Urinary bladder (tissue), 4 donors: ENCODE measurements around the gene UBE2L3. TPM values are rescaled to one million over a fixed set of nuclear protein-coding genes. Genes with fewer than 3 reads are reported as not detected.
"Not testable (repeated sequence)": the region's sequence is repeated elsewhere in the genome, so short reads cannot be mapped to it uniquely, and the experiment has no call there.

Experiments
- DNase-seq: peaks from one replicate; pipeline ENCODE4 v3.0.0-alpha.2; 2015; ENCODE audit errors: extremely low spot score
- H3K27ac ChIP-seq: one replicate; pipeline ENCODE4 v1.5.1; 2013; ENCODE audit warnings: low read depth, mild to moderate bottlenecking, moderate library complexity
- H3K36me3 ChIP-seq: one replicate; pipeline ENCODE4 v1.6.1; 2013; ENCODE audit warnings: mild to moderate bottlenecking, moderate library complexity; ENCODE audit not compliant: insufficient read depth
- H3K4me1 ChIP-seq: one replicate; pipeline ENCODE4 v1.6.1; 2013; ENCODE audit warnings: mild to moderate bottlenecking, moderate library complexity; ENCODE audit not compliant: insufficient read depth
- H3K4me3 ChIP-seq: one replicate; pipeline ENCODE4 v1.5.1; 2013; ENCODE audit warnings: low read depth, low read length
- WGBS: extraction: QIAGEN DNeasy Blood & Tissue Kit; methylation state at CpG from one replicate; pipeline ENCODE4 v1.1.7; 2013; 5-methylcytosine and 5-hydroxymethylcytosine counted together
- polyA plus RNA-seq: library from polyadenylated mRNA; stranded (reverse); fragments of 200-250 nt; gene quantifications from one replicate; pipeline ENCODE4 v1.2.3, GENCODE V29; 2013
- total RNA-seq: library from RNA; depleted of rRNA; stranded (reverse); fragments of >200 nt; gene quantifications from one replicate; pipeline ENCODE4 v1.2.3, GENCODE V29; 2014
- donor health status: healthy with polysubstance abuse.
- donor health status: healthy.

The UBE2L3 gene
- total and polyA plus RNA-seq, 2 donors, result 32.4 to 55.6 TPM

GRCh38 chr22:21642584-21643448 is 75.3 kb downstream of the UBE2L3 start:
- 1% methylated on average over 56 of the region's 56 CpGs for WGBS
- no peaks in the 10 kb centered on the region for H3K4me1 ChIP-seq
- H3K27ac ChIP-seq, result no peak overlapping the region
- DNase-seq, result no peak
- H3K4me3 ChIP-seq, result peak overlapping the region; percentile 59
- H3K36me3 ChIP-seq, result no peaks in the 10 kb centered on the region

DNA sequence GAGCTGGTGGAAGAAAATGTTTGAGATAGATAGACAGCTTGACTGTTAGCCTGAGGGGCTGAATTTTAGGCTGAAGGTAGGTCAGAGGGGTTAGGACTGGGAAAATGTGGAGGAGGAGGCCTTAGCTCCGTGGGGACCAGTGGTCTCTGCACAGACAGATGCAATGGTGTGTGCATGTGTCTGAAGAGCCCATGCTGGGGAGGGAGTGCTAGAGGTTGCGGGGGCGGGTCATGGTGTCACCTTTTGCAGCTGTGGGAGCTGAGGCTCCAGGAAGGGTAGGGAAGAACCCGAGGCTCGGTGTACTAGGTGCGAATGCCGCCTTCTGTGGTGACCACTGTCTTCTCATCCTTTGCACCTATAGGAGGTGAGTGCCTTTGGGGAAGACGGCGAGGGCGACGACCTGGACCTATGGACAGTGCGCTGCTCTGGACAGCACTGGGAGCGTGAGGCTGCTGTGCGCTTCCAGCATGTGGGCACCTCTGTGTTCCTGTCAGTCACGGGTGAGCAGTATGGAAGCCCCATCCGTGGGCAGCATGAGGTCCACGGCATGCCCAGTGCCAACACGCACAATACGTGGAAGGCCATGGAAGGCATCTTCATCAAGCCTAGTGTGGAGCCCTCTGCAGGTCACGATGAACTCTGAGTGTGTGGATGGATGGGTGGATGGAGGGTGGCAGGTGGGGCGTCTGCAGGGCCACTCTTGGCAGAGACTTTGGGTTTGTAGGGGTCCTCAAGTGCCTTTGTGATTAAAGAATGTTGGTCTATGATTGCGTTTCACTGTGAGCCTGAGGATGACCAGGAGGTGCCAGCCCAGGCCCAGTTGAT is 76.2 kb downstream of the UBE2L3 start:
- H3K36me3 ChIP-seq, result no peaks in the 10 kb centered on the region
- H3K4me3 ChIP-seq, result no peak overlapping the region
- no peaks in the 10 kb centered on the region for H3K4me1 ChIP-seq
- H3K27ac ChIP-seq, result no peak overlapping the region
- WGBS, result 90% methylated on average over 22 of the region's 22 CpGs
- DNase-seq, result no peak

GRCh38 chr22:21645513-21645912 is 78.0 kb downstream of the UBE2L3 start:
- WGBS, result 92% methylated on average over 6 of the region's 6 CpGs
- not testable (repeated sequence) for DNase-seq, H3K36me3 ChIP-seq, H3K27ac ChIP-seq, H3K4me1 ChIP-seq, H3K4me3 ChIP-seq

- no peaks in the 10 kb centered on the region for H3K4me1 ChIP-seq
- DNase-seq, result no peak
- H3K27ac ChIP-seq, result no peak overlapping the region
- no peak overlapping the region for H3K4me3 ChIP-seq
- no peaks in the 10 kb centered on the region for H3K36me3 ChIP-seq
- WGBS, result 45% methylated on average over 14 of the region's 14 CpGs
These were observed 79.4 kb downstream of the UBE2L3 start for GRCh38 chr22:21646608-21647590.

GRCh38 chr22:21650280-21650679 is 82.8 kb downstream of the UBE2L3 start:
- Histone ChIP-seq H3K36me3 (no peaks in the 10 kb centered on the region), H3K4me1 (no peaks in the 10 kb centered on the region), H3K27ac (no peak overlapping the region), H3K4me3 (no peak overlapping the region)
- no peak for DNase-seq
- 95% methylated on average over 7 of the region's 7 CpGs for WGBS

GRCh38 chr22:21650823-21651520 is 83.5 kb downstream of the UBE2L3 start:
- 13% methylated on average over 6 of the region's 6 CpGs for WGBS

DNA sequence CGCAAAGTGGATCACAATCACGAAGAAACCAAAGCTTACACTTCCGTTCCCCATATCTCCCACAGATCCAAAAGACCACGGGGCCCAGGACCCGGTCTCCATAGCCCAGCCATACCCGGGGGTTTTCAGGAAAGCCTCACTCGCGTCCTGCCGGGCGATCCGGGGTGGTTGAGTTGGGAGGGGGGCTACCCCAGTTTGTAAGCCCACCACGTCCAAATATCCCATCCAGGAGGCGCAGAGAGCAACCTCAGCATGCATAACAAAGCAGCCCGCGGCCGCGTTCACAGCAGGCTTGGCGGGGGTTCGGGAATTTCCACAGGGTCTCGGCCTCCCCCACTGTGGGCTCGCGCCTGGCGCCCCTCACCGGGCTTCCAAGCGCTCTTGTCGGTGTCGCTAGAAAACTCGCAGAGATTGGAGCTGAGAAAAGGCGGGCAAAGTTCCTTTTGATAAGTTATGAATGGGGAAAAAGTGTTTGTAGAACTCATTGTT is 84.1 kb downstream of the UBE2L3 start:
- no peak overlapping the region for H3K27ac ChIP-seq
- H3K4me3 ChIP-seq, result peak overlapping the region; percentile 35
- no peaks in the 10 kb centered on the region for H3K36me3 ChIP-seq
- DNase-seq, result no peak
- H3K4me1 ChIP-seq, result no peaks in the 10 kb centered on the region
- WGBS, result under 1% methylated on average over 29 of the region's 29 CpGs

More at GRCh38 chr22:21650823-21651520, 83.5 kb downstream of the UBE2L3 start:
- Histone ChIP-seq H3K4me1 (no peaks in the 10 kb centered on the region), H3K27ac (no peak overlapping the region), H3K36me3 (no peaks in the 10 kb centered on the region), H3K4me3 (peak overlapping the region; percentile 35)
- no peak for DNase-seq

DNA sequence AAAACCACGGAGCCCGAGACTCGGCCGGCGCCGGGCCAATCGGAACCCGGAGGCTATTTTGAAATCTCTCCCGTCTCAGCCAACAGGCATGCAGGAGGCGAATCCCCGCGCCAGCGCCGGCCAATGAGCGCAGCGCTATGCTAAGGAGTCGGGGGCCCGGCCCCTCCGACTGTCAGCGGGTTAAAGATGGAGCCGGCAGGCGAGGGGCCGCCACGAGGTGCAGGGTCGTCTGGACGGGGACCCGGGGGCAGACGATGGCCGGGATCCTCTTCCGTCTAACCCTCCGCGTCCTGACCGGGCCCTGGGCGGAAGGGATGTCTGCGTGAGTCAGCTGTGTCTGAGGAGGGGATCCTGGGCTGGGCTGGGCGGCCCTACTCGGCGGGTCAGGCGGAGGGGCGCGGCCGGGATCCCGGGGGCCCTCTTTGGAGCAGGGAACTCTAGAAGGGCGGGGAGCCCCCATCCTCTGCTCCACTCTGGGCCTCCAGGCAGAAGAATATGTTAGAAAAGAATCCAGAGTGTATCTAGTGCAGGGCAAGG is 84.6 kb downstream of the UBE2L3 start:
- Histone ChIP-seq H3K4me3 (peak overlapping the region; percentile 35), H3K27ac (no peak overlapping the region), H3K36me3 (no peaks in the 10 kb centered on the region), H3K4me1 (no peaks in the 10 kb centered on the region)
- DNase-seq, result peak; percentile 63
- WGBS, result under 1% methylated on average over 44 of the region's 44 CpGs

- no peak for DNase-seq
- Histone ChIP-seq H3K4me3 (peak overlapping the region; percentile 35), H3K36me3 (no peaks in the 10 kb centered on the region), H3K27ac (no peak overlapping the region), H3K4me1 (no peaks in the 10 kb centered on the region)
- 15% methylated on average over 40 of the region's 40 CpGs for WGBS
These were observed 85.3 kb downstream of the UBE2L3 start for GRCh38 chr22:21652547-21653545.

GRCh38 chr22:21657020-21657359 is 89.5 kb downstream of the UBE2L3 start:
- WGBS, result 24% methylated on average over 17 of the region's 17 CpGs
- DNase-seq, result no peak
- H3K4me3 ChIP-seq, result peak overlapping the region; percentile 47

GRCh38 chr22:21657360-21658032 is 90.0 kb downstream of the UBE2L3 start:
- Histone ChIP-seq H3K36me3 (no peaks in the 10 kb centered on the region), H3K4me1 (no peaks in the 10 kb centered on the region), H3K27ac (no peak overlapping the region), H3K4me3 (peak overlapping the region; percentile 47)
- under 1% methylated on average over 79 of the region's 79 CpGs for WGBS
- DNase-seq, result no peak

More at GRCh38 chr22:21657020-21657359, 89.5 kb downstream of the UBE2L3 start:
- Histone ChIP-seq H3K27ac (no peak overlapping the region), H3K36me3 (no peaks in the 10 kb centered on the region), H3K4me1 (no peaks in the 10 kb centered on the region)
